ENCODE measurements around the gene GRIK2.

The GRIK2 gene

GRCh38 chr6:101595276-101595675 is 201.8 kb downstream of the GRIK2 start:
- no peak for TF ChIP-seq CTCF (conservative IDR thresholded peaks at IDR 0.05)
- H3K27ac ChIP-seq: no peak overlapping the region

DNA sequence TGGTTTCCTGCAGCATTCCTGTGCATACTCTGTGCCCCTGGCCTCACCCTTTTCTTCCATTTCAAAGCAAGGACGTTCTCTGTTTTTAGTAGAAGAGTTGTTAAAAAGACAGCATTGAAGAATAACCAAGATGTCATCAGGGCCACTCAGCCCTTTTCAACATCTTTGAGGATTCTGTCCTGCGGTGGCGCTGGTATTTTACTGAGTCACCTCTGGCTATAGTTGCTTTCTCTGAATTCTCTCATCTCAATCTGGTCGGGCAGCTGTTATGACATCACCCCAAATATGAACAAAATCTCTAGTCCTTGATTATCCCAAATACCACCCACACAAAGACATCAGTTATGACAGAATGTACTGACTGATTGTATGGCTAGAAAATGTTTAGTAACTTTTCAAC is 204.2 kb downstream of the GRIK2 start:
- TF ChIP-seq CTCF (conservative IDR thresholded peaks at IDR 0.05): no peak

GRCh38 chr6:101605426-101605825 is 211.9 kb downstream of the GRIK2 start:
- H3K27ac ChIP-seq: no peak overlapping the region
- TF ChIP-seq CTCF (conservative IDR thresholded peaks at IDR 0.05): no peak

More for the DNA sequence above, 204.2 kb downstream of the GRIK2 start:
- no peak overlapping the region for H3K27ac ChIP-seq

GRCh38 chr6:101605874-101606273 is 212.4 kb downstream of the GRIK2 start:
- no peak overlapping the region for H3K27ac ChIP-seq
- TF ChIP-seq CTCF (conservative IDR thresholded peaks at IDR 0.05): no peak

DNA sequence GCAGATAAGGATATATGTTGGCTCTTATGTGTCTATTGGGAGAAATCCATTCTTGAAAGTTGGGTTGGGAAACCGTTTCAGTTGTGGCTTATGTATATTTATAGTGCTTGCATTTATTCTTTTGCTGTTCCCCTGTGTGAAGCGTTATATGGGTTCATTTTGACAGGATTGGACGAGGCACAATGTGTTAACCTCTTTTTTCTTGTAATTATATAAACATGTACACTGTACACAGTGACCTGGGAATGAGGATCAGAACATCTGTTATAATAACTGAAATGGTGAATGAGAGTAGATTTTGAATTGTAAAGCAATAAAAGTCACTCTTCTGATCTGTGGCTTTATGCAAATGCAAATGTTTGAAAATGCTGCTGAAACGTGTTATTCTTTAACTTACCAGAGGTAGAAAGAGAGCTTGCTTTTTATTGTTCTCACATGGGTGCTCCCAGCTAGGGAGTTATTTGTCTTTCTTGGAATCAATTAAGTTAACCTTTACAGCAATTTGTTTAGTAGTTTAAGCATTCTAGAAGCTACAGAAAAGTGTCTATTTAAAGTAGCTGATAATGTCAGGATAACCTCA is 213.7 kb downstream of the GRIK2 start:
- H3K27ac ChIP-seq: peak overlapping the region; percentile 60
- TF ChIP-seq CTCF (conservative IDR thresholded peaks at IDR 0.05): no peak

- H3K27ac ChIP-seq: peak overlapping the region; percentile 60
- no peak for TF ChIP-seq CTCF (conservative IDR thresholded peaks at IDR 0.05)
Measured at GRCh38 chr6:101608703-101609102, 215.2 kb downstream of the GRIK2 start.

DNA sequence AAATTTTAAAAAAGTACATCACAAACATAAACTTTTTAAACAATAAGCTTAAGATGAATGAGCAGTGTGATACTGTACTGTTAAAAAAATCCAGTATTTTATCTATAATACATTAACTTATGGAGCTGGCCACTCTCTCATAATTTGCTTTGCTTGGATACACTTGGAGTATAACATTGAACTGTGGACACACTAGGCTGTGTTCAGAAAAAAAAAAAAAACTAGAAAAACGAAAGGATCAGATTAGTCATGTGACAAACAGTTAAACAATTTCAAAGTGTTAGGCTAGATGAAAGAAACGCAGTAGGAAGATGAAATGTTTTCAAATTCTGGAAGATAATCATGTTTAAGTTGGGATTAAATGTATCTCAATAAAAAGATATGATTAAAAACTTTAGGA is 220.0 kb downstream of the GRIK2 start:
- no peak overlapping the region for H3K27ac ChIP-seq
- TF ChIP-seq CTCF (conservative IDR thresholded peaks at IDR 0.05): no peak
